HCT116 (cell line): ENCODE data around the gene CENPL. TPM values are rescaled to one million over a fixed set of nuclear protein-coding genes. Genes with fewer than 3 reads are reported as not detected.
"Not testable (repeated sequence)": the region's sequence is repeated elsewhere in the genome, so short reads cannot be mapped to it uniquely, and the experiment has no call there.

Experiments
- ATAC-seq: fragments of 200-7000 bp; cut with Tn5 transposase; 2 replicates; pipeline ENCODE4 v1.9.1; 2020; ENCODE audit warnings: mild to moderate bottlenecking, moderate library complexity
- BruUV-seq: library from RNA; stranded (reverse); fragments of 400-500 nt; replicated peaks from 2 replicates; lab custom pipeline; 2021; lab: Mats Ljungman, UMichigan
- CTCF ChIA-PET: fragments of 300-600 bp; sonication (Branson Sonifier 250); formaldehyde crosslinking; loops from one replicate; lab custom pipeline; 2021; ENCODE audit warnings: antibody characterized with exemption; lab: Charles Lee
- POLR2A ChIA-PET: fragments of 300-600, 350-600 bp; sonication (Branson Sonifier 250); formaldehyde crosslinking; loops from one replicate; lab custom pipeline; 2021; ENCODE audit warnings: antibody characterized with exemption; lab: Charles Lee
- RAD21 ChIA-PET, 2 experiments: fragments of 300-600 bp; sonication (Branson Sonifier 250); formaldehyde crosslinking; loops; one replicate each; lab custom pipeline; 2023; ENCODE audit warnings: low total read pairs in 2 of 2; ENCODE audit not compliant: uncharacterized antibody in 2 of 2, unreplicated experiment in 2 of 2, low non-redundant PET in 1 of 2; lab: Charles Lee
- DNase-seq: peaks from one replicate; pipeline ENCODE4 v3.0.0-alpha.2; 2010; ENCODE audit warnings: low read depth, low spot score
- H2AFZ ChIP-seq: fragments of 200-600 bp; shearing (Covaris generic), sonication (generic); 2 replicates; pipeline ENCODE4 v1.6.1; 2017; ENCODE audit warnings: low read depth, mixed run types, mixed read lengths, antibody characterized with exemption, low read length; ENCODE audit not compliant: poor library complexity, severe bottlenecking
- H3K27ac ChIP-seq: 2 replicates; pipeline ENCODE4 v1.5.1; 2012; ENCODE audit warnings: low read depth, low read length
- H3K27me3 ChIP-seq: fragments of 200-600 bp; sonication (generic); 2 replicates; pipeline ENCODE4 v1.6.1; 2016; ENCODE audit warnings: mixed run types, low read length, mixed read lengths; ENCODE audit not compliant: insufficient read depth
- H3K36me3 ChIP-seq, 2 experiments: fragments of 200-500 bp in 1 of 2; fragments of 200-600 bp in 1 of 2; sonication (Bioruptor generic) in 1 of 2; sonication (generic) in 1 of 2; 2 replicates each; pipeline versions ENCODE4 v1.5.1 to v1.6.1; 2014 to 2016; ENCODE audit warnings: low read length in 2 of 2, inconsistent platforms in 1 of 2, mixed read lengths in 1 of 2, mixed run types in 1 of 2; ENCODE audit not compliant: insufficient read depth in 2 of 2, control insufficient read depth in 1 of 2
- H3K4me1 ChIP-seq, 2 experiments: fragments of 200-600 bp in 1 of 2; sonication (generic) in 1 of 2; 2 replicates each; pipeline versions ENCODE4 v1.5.1 to v1.6.1; 2012 to 2017; ENCODE audit warnings: low read length in 2 of 2, inconsistent platforms in 1 of 2, mild to moderate bottlenecking in 1 of 2, mixed read lengths in 1 of 2, mixed run types in 1 of 2, moderate library complexity in 1 of 2; ENCODE audit not compliant: insufficient read depth in 2 of 2, control insufficient read depth in 1 of 2
- H3K4me2 ChIP-seq: fragments of 200-600 bp; sonication (generic); 2 replicates; pipeline ENCODE4 v1.6.1; 2017; ENCODE audit warnings: mixed run types, low read length, mixed read lengths
- H3K4me3 ChIP-seq, 2 experiments: fragments of 200-600 bp in 1 of 2; sonication (generic) in 1 of 2; replicated peaks in 1 of 2; 2 replicates each; pipeline ENCODE4 v1.5.1; 2011 to 2016; ENCODE audit warnings: low read length in 2 of 2, control low read depth in 1 of 2, low read depth in 1 of 2, mild to moderate bottlenecking in 1 of 2, mixed read lengths in 1 of 2, mixed run types in 1 of 2
- H3K79me2 ChIP-seq: fragments of 200-600 bp; sonication (generic); 2 replicates; pipeline ENCODE4 v1.6.1; 2017; ENCODE audit warnings: mild to moderate bottlenecking, mixed run types, low read length, moderate library complexity, mixed read lengths; ENCODE audit not compliant: insufficient read depth
- H3K9ac ChIP-seq: fragments of 200-600 bp; sonication (generic); 2 replicates; pipeline ENCODE4 v1.6.1; 2016; ENCODE audit warnings: low read length, mixed read lengths
- H3K9me2 ChIP-seq: fragments of 200-600 bp; sonication (generic), shearing (Covaris generic); 2 replicates; pipeline ENCODE4 v1.6.1; 2017; ENCODE audit warnings: mixed run types, mild to moderate bottlenecking, moderate library complexity; ENCODE audit not compliant: insufficient read depth
- H3K9me3 ChIP-seq, 2 experiments: fragments of 200-500 bp in 1 of 2; fragments of 200-600 bp in 1 of 2; sonication (Bioruptor generic) in 1 of 2; sonication (generic) in 1 of 2; 2 replicates each; pipeline ENCODE4 v1.6.1; 2014 to 2017; ENCODE audit warnings: low read length in 2 of 2, mixed read lengths in 2 of 2, inconsistent platforms in 1 of 2, low read depth in 1 of 2, mild to moderate bottlenecking in 1 of 2, mixed run types in 1 of 2, moderate library complexity in 1 of 2; ENCODE audit not compliant: control insufficient read depth in 1 of 2, insufficient read depth in 1 of 2
- H4K20me1 ChIP-seq: fragments of 200-600 bp; sonication (generic), shearing (Covaris generic); 2 replicates; pipeline ENCODE4 v1.6.1; 2017; ENCODE audit warnings: mixed run types, mild to moderate bottlenecking, moderate library complexity; ENCODE audit not compliant: insufficient read depth
- ELF1 ChIP-seq: IDR thresholded peaks from 2 replicates; pipeline ENCODE4 v1.6.1; 2012; ENCODE audit warnings: low read depth, borderline replicate concordance
- EZH2 ChIP-seq: fragments of 200-600 bp; sonication (generic); IDR thresholded peaks from 2 replicates; pipeline ENCODE4 v1.6.1; 2017; ENCODE audit warnings: antibody characterized with exemption, mixed run types
- EZH2phosphoT487 ChIP-seq: fragments of 200-600 bp; IDR thresholded peaks from 2 replicates; pipeline ENCODE4 v1.6.1; 2018; ENCODE audit warnings: antibody characterized with exemption, borderline replicate concordance
- FOSL1 ChIP-seq: IDR thresholded peaks from 2 replicates; pipeline ENCODE4 v1.6.1; 2012; ENCODE audit warnings: low read depth
- POLR2AphosphoS5 ChIP-seq: IDR thresholded peaks from 2 replicates; pipeline ENCODE4 v1.6.1; 2011; ENCODE audit warnings: mild to moderate bottlenecking, low read depth, low read length, moderate library complexity
- RAD21 ChIP-seq: IDR thresholded peaks from 2 replicates; pipeline ENCODE4 v1.6.1; 2012; ENCODE audit warnings: low read depth, mild to moderate bottlenecking
- REST ChIP-seq: IDR thresholded peaks from 2 replicates; pipeline ENCODE4 v1.6.1; 2012; ENCODE audit warnings: low read depth
- SRF ChIP-seq: IDR thresholded peaks from 2 replicates; pipeline ENCODE4 v1.6.1; 2012; ENCODE audit warnings: low read depth
- TCF7L2 ChIP-seq: IDR thresholded peaks from 2 replicates; pipeline ENCODE4 v1.7.0; 2011; ENCODE audit warnings: borderline replicate concordance, inconsistent platforms; ENCODE audit not compliant: insufficient read depth, insufficient read length; ENCODE audit errors: extremely low read depth
- ZBTB33 ChIP-seq: IDR thresholded peaks from 2 replicates; pipeline ENCODE4 v1.6.1; 2011; ENCODE audit warnings: mild to moderate bottlenecking, low read length, moderate library complexity; ENCODE audit not compliant: insufficient replicate concordance; ENCODE audit errors: extremely low read depth
- ZNF274 ChIP-seq: fragments of 200-500 bp; sonication (Bioruptor generic); IDR thresholded peaks from 2 replicates; pipeline ENCODE4 v1.6.1; 2014; ENCODE audit warnings: mild to moderate bottlenecking, low read depth, low read length, inconsistent platforms
- intact Hi-C: fragments of 100-400 bp; cut with micrococcal nuclease; formaldehyde crosslinking; loops from 2 replicates; pipeline ENCODE4 v1.10.0; 2022
- total RNA-seq: library from RNA; stranded (reverse); gene quantifications from one replicate; pipeline ENCODE4 v1.2.1, GENCODE V29; 2021; ENCODE audit not compliant: unreplicated experiment

Gene CENPL
- total RNA-seq, 1 experiment from 2014 or later, result 20.3 TPM

GRCh38 chr1:173768827-173769226 lies 55.9 kb downstream of the CENPL start (continued):
- TF ChIP-seq POLR2AphosphoS5, result no peak
- no peak for TF ChIP-seq EZH2
- no peak for TF ChIP-seq TCF7L2

- intact Hi-C loops, result no loop called here
- DNase-seq, result no peak
- ChIA-PET POLR2A (no interaction called here), CTCF (no interaction called here), RAD21 (no interaction called here)
- H3K27ac ChIP-seq, result no peak overlapping the region
- H3K79me2 ChIP-seq, result no peaks in the 10 kb centered on the region
- no peaks in the 10 kb centered on the region for H3K9me2 ChIP-seq
- H3K4me3 ChIP-seq, result no peak overlapping the region
- no peak overlapping the region for H3K9ac ChIP-seq
- no peak for ATAC-seq
- H3K4me2 ChIP-seq, result no peak overlapping the region
- TF ChIP-seq ZBTB33, result no peak
- TF ChIP-seq ZNF274, result no peak
- TF ChIP-seq REST, result no peak
- TF ChIP-seq ELF1, result no peak
- TF ChIP-seq FOSL1, result no peak
- TF ChIP-seq EZH2phosphoT487, result no peak
- no peak for TF ChIP-seq RAD21
- no peak for TF ChIP-seq SRF
- H3K9me3 ChIP-seq, result no peaks in the 10 kb centered on the region
- H3K4me1 ChIP-seq, result no peaks in the 10 kb centered on the region
- no peaks in the 10 kb centered on the region for H4K20me1 ChIP-seq
- no peak overlapping the region for H2AFZ ChIP-seq
- no TSS peak for BruUV-seq
- no peaks in the 10 kb centered on the region for H3K27me3 ChIP-seq
- H3K36me3 ChIP-seq, result no peaks in the 10 kb centered on the region
Measured at GRCh38 chr1:173768206-173768605, 56.5 kb downstream of the CENPL start.

GRCh38 chr1:173764331-173764730 lies 60.4 kb downstream of the CENPL start:
- H3K4me1 ChIP-seq, H3K79me2 ChIP-seq, H4K20me1 ChIP-seq, RAD21 ChIA-PET, POLR2A ChIA-PET, CTCF ChIA-PET, H3K9ac ChIP-seq, H3K27me3 ChIP-seq, H3K27ac ChIP-seq, H3K4me2 ChIP-seq, H3K4me3 ChIP-seq, DNase-seq, ATAC-seq, intact Hi-C loops, H3K9me3 ChIP-seq, H3K9me2 ChIP-seq, H2AFZ ChIP-seq, BruUV-seq, H3K36me3 ChIP-seq: not testable (repeated sequence)
